OCI-LY7 (cell line): ENCODE measurements around the gene KHDC4.

Experiments used
- CTCF ChIP-seq: fragments of 200-600 bp; sonication (generic); conservative IDR thresholded peaks from 2 replicates; pipeline ENCODE4 v1.5.1; 2014; ENCODE audit warnings: mild to moderate bottlenecking, antibody characterized with exemption, low read length, moderate library complexity, mixed read lengths
- EZH2phosphoT487 ChIP-seq: fragments of 200-600 bp; sonication (generic); IDR thresholded peaks from 2 replicates; pipeline ENCODE4 v1.6.1; 2018; ENCODE audit warnings: low read depth, borderline replicate concordance, mild to moderate bottlenecking, mixed run types, antibody characterized with exemption, low read length, moderate library complexity, mixed read lengths

- TF ChIP-seq CTCF = no peak
- TF ChIP-seq EZH2phosphoT487 = no peak
Observed at GRCh38 chr1:155872527-155872926, 61.7 kb downstream of the KHDC4 start.
